H9 (cell line): Measurements from ENCODE around the gene CARD11. TPM values are rescaled to one million over a fixed set of nuclear protein-coding genes. Genes with fewer than 3 reads are reported as not detected.

ENCODE experiments used
- DNase-seq: peaks from one replicate; pipeline ENCODE4 v3.0.0-alpha.2; 2017
- H2AFZ ChIP-seq: one replicate; pipeline ENCODE4 v1.6.1; 2013; ENCODE audit warnings: mild to moderate bottlenecking, low read length, control low read depth, moderate library complexity
- H2AK5ac ChIP-seq: 2 replicates; pipeline ENCODE4 v1.6.1; 2013; ENCODE audit warnings: low read length, control low read depth, mixed read lengths; ENCODE audit not compliant: insufficient read length
- H2BK120ac ChIP-seq: one replicate; pipeline ENCODE4 v1.6.1; 2013; ENCODE audit warnings: low read depth, mild to moderate bottlenecking, low read length, control low read depth, inconsistent platforms; ENCODE audit not compliant: poor library complexity, severe bottlenecking
- H2BK12ac ChIP-seq: 2 replicates; pipeline ENCODE4 v1.6.1; 2013; ENCODE audit warnings: low read length, control low read depth, mixed read lengths, low read depth; ENCODE audit not compliant: insufficient read length
- H2BK15ac ChIP-seq: 2 replicates; pipeline ENCODE4 v1.6.1; 2013; ENCODE audit warnings: low read depth, low read length, control low read depth
- H2BK20ac ChIP-seq: one replicate; pipeline ENCODE4 v1.6.1; 2013; ENCODE audit warnings: low read depth, mild to moderate bottlenecking, low read length, control low read depth, inconsistent platforms; ENCODE audit not compliant: poor library complexity, severe bottlenecking
- H2BK5ac ChIP-seq: 2 replicates; pipeline ENCODE4 v1.6.1; 2013; ENCODE audit warnings: low read length, control low read depth, mixed read lengths; ENCODE audit not compliant: insufficient read length
- H3K14ac ChIP-seq: 2 replicates; pipeline ENCODE4 v1.6.1; 2013; ENCODE audit warnings: low read length, control low read depth; ENCODE audit not compliant: insufficient read depth
- H3K18ac ChIP-seq: 2 replicates; pipeline ENCODE4 v1.6.1; 2013; ENCODE audit warnings: low read depth, mild to moderate bottlenecking, mixed read lengths, low read length, control low read depth; ENCODE audit not compliant: insufficient read length
- H3K23ac ChIP-seq: 2 replicates; pipeline ENCODE4 v1.6.1; 2013; ENCODE audit warnings: low read length, control low read depth, mixed read lengths, low read depth; ENCODE audit not compliant: insufficient read length
- H3K23me2 ChIP-seq: 2 replicates; pipeline ENCODE4 v1.6.1; 2013; ENCODE audit warnings: low read depth, mild to moderate bottlenecking, mixed read lengths, low read length, control low read depth; ENCODE audit not compliant: insufficient read length, poor library complexity, severe bottlenecking
- H3K27ac ChIP-seq: 2 replicates; pipeline ENCODE4 v1.5.1; 2013; ENCODE audit warnings: low read length, control low read depth, mixed read lengths, low read depth; ENCODE audit not compliant: insufficient read length
- H3K27me3 ChIP-seq: 2 replicates; pipeline ENCODE4 v1.6.1; 2013; ENCODE audit warnings: low read length, control low read depth, inconsistent platforms; ENCODE audit not compliant: insufficient read depth
- H3K4ac ChIP-seq: 2 replicates; pipeline ENCODE4 v1.6.1; 2013; ENCODE audit warnings: low read depth, mild to moderate bottlenecking, control low read depth, inconsistent platforms, low read length, moderate library complexity
- H3K4me1 ChIP-seq: 2 replicates; pipeline ENCODE4 v1.6.1; 2013; ENCODE audit warnings: low read length, control low read depth, inconsistent platforms; ENCODE audit not compliant: insufficient read depth
- H3K4me2 ChIP-seq: 2 replicates; pipeline ENCODE4 v1.6.1; 2013; ENCODE audit warnings: low read length, control low read depth, mixed read lengths; ENCODE audit not compliant: insufficient read length, insufficient read depth
- H3K56ac ChIP-seq: 2 replicates; pipeline ENCODE4 v1.6.1; 2013; ENCODE audit warnings: low read depth, mild to moderate bottlenecking, mixed read lengths, low read length, control low read depth; ENCODE audit not compliant: insufficient read length
- H3K79me1 ChIP-seq: 2 replicates; pipeline ENCODE4 v1.6.1; 2013; ENCODE audit warnings: low read depth, mild to moderate bottlenecking, moderate library complexity, low read length, control low read depth, inconsistent platforms; ENCODE audit not compliant: insufficient read depth, poor library complexity, severe bottlenecking
- H3K79me2 ChIP-seq: 2 replicates; pipeline ENCODE4 v1.6.1; 2013; ENCODE audit warnings: low read length, control low read depth, inconsistent platforms; ENCODE audit not compliant: insufficient read depth
- H3K9ac ChIP-seq: 2 replicates; pipeline ENCODE4 v1.6.1; 2013; ENCODE audit warnings: low read length, control low read depth, mixed read lengths; ENCODE audit not compliant: insufficient read length; ENCODE audit errors: extremely low read depth
- H3K9me3 ChIP-seq: one replicate; pipeline ENCODE4 v1.6.1; 2013; ENCODE audit warnings: low read depth, low read length, inconsistent platforms; ENCODE audit not compliant: control insufficient read depth
- H3T11ph ChIP-seq: one replicate; pipeline ENCODE4 v1.6.1; 2013; ENCODE audit warnings: mild to moderate bottlenecking, low read length, control low read depth, inconsistent platforms
- H4K20me1 ChIP-seq: one replicate; pipeline ENCODE4 v1.6.1; 2013; ENCODE audit not compliant: control insufficient read depth, insufficient read length, insufficient read depth
- H4K5ac ChIP-seq: 2 replicates; pipeline ENCODE4 v1.6.1; 2013; ENCODE audit warnings: low read depth, mild to moderate bottlenecking, mixed read lengths, low read length, control low read depth; ENCODE audit not compliant: insufficient read length
- H4K8ac ChIP-seq: replicated peaks from 2 replicates; pipeline ENCODE4 v1.6.1; 2013; ENCODE audit warnings: low read length, control low read depth, mixed read lengths, low read depth; ENCODE audit not compliant: insufficient read length
- H4K91ac ChIP-seq: 2 replicates; pipeline ENCODE4 v1.6.1; 2013; ENCODE audit warnings: low read depth, mild to moderate bottlenecking, moderate library complexity, mixed read lengths, low read length, control low read depth; ENCODE audit not compliant: insufficient read length
- H3K27ac Mint-ChIP-seq, 3 experiments: 2 replicates in 2 of 3; 3 replicates in 1 of 3; pipeline ENCODE4 v1.8.0; 2020 to 2021; ENCODE audit warnings: mixed read lengths in 3 of 3, mild to moderate bottlenecking in 1 of 3, moderate library complexity in 1 of 3
- H3K27me3 Mint-ChIP-seq: 2 replicates; pipeline ENCODE4 v1.8.0; 2021; ENCODE audit warnings: low read depth, mild to moderate bottlenecking, moderate library complexity, mixed read lengths
- H3K36me3 Mint-ChIP-seq, 3 experiments: 2 replicates in 2 of 3; 3 replicates in 1 of 3; pipeline ENCODE4 v1.8.0; 2020 to 2021; ENCODE audit warnings: low read depth in 3 of 3, mixed read lengths in 3 of 3; ENCODE audit not compliant: insufficient read depth in 1 of 3
- H3K4me1 Mint-ChIP-seq, 2 experiments: 2 replicates each; pipeline ENCODE4 v1.8.0; 2020; ENCODE audit warnings: mixed read lengths in 2 of 2
- H3K4me3 Mint-ChIP-seq, 2 experiments: 2 replicates in 1 of 2; 3 replicates in 1 of 2; pipeline ENCODE4 v1.8.0; 2020 to 2021; ENCODE audit warnings: mild to moderate bottlenecking in 2 of 2, mixed read lengths in 2 of 2, moderate library complexity in 1 of 2
- H3K9me3 Mint-ChIP-seq, 2 experiments: 2 replicates in 1 of 2; 3 replicates in 1 of 2; pipeline ENCODE4 v1.8.0; 2020; ENCODE audit warnings: mild to moderate bottlenecking in 2 of 2, mixed read lengths in 2 of 2, moderate library complexity in 1 of 2
- WGBS: extraction: QIAGEN DNeasy Blood & Tissue Kit; methylation state at CpG from one replicate; pipeline ENCODE4 v1.1.7; 2013; ENCODE audit warnings: missing lambda C conversion rate, low lambda C conversion rate, mixed read lengths; ENCODE audit not compliant: insufficient read length; ENCODE audit errors: extremely low coverage; 5-methylcytosine and 5-hydroxymethylcytosine counted together
- total RNA-seq: library from RNA; stranded (reverse); gene quantifications from 2 replicates; pipeline ENCODE4 v1.2.1, GENCODE V29; 2021
- TF ChIP-seq, protein P1 (sequence below): fragments of 200-600 bp; sonication (generic); conservative IDR thresholded peaks from 3 replicates; pipeline ENCODE4 v1.8.0; 2021; ENCODE audit warnings: antibody characterized with exemption, mild to moderate bottlenecking

The CARD11 gene
- total RNA-seq, 1 experiment from 2014 or later = 20.0 TPM

- no peaks in the 10 kb centered on the region for H3K9me3 Mint-ChIP-seq
- H3K4me3 Mint-ChIP-seq = no peak overlapping the region
- Histone ChIP-seq H3K4ac (no peak overlapping the region), H3K9ac (no peak overlapping the region), H3T11ph (no peak overlapping the region), H3K79me2 (no peaks in the 10 kb centered on the region), H2BK120ac (no peak overlapping the region), H3K27me3 (no peaks in the 10 kb centered on the region), H3K27ac (no peak overlapping the region), H3K79me1 (no peaks in the 10 kb centered on the region), H3K56ac (no peak overlapping the region), H3K23me2 (no peaks in the 10 kb centered on the region), H3K18ac (no peak overlapping the region), H2AFZ (no peak overlapping the region), H3K4me2 (no peak overlapping the region), H3K23ac (no peak overlapping the region), H4K20me1 (no peaks in the 10 kb centered on the region), H4K91ac (no peak overlapping the region), H2BK15ac (no peak overlapping the region), H4K5ac (no peak overlapping the region), H3K4me1 (no peaks in the 10 kb centered on the region), H2BK5ac (no peak overlapping the region), H2BK20ac (no peak overlapping the region), H3K14ac (no peak overlapping the region), H3K9me3 (no peaks in the 10 kb centered on the region), H4K8ac (no peak overlapping the region), H2AK5ac (no peak overlapping the region), H2BK12ac (no peak overlapping the region)
- peak overlapping the region; percentile 73 to 87 (median 85); a peak in 3 of 7 replicates for H3K27ac Mint-ChIP-seq
- peak; percentile 15 for DNase-seq
- H3K27me3 Mint-ChIP-seq = no peaks in the 10 kb centered on the region
- H3K4me1 Mint-ChIP-seq = peaks cover 3 to 9% of the 10 kb centered on the region in 2 experiments
- no CpG with 5 or more reads among the region's 19 CpGs for WGBS
- TF ChIP-seq, protein P1, sequence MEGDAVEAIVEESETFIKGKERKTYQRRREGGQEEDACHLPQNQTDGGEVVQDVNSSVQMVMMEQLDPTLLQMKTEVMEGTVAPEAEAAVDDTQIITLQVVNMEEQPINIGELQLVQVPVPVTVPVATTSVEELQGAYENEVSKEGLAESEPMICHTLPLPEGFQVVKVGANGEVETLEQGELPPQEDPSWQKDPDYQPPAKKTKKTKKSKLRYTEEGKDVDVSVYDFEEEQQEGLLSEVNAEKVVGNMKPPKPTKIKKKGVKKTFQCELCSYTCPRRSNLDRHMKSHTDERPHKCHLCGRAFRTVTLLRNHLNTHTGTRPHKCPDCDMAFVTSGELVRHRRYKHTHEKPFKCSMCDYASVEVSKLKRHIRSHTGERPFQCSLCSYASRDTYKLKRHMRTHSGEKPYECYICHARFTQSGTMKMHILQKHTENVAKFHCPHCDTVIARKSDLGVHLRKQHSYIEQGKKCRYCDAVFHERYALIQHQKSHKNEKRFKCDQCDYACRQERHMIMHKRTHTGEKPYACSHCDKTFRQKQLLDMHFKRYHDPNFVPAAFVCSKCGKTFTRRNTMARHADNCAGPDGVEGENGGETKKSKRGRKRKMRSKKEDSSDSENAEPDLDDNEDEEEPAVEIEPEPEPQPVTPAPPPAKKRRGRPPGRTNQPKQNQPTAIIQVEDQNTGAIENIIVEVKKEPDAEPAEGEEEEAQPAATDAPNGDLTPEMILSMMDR = no peak
- H3K36me3 Mint-ChIP-seq = peaks cover 0 to 21% (median 4%) of the 10 kb centered on the region in 3 experiments; a peak in 5 of 7 replicates
Observed at GRCh38 chr7:2937701-2938513, 105.8 kb downstream of the CARD11 start.
